ENCODE results near the gene C2CD4C. TPM values are rescaled to one million over a fixed set of nuclear protein-coding genes. Genes with fewer than 3 reads are reported as not detected.
A peak's percentile ranks its signal among the peaks of the same experiment; 100 is the strongest.

The C2CD4C gene
- total and polyA plus RNA-seq, 2 of the 13 experiments (the other 11 are each of a cell fraction or from before 2014, with no cell fraction given): not detected

GRCh38 chr19:374886-375235 lies 34.1 kb downstream of the C2CD4C start:
- intact Hi-C loops (cut with micrococcal nuclease; ENCODE audit: unreplicated experiment): no loop called here
- WGBS (ENCODE audit: low lambda C conversion rate): 42% methylated on average over 6 of the region's 17 CpGs
- BruUV-seq (replicated peaks): no TSS peak
- in situ Hi-C loops (cut with HindIII; ENCODE audit: extremely low pct_ligation_motif_present, low pct_unique_long_range_greater_than_20kb): no loop called here
- H3K9me3 ChIP-seq (ENCODE audit: low read length): no peaks in the 10 kb centered on the region
- TF ChIP-seq ZNF230 (CRISPR knock-in tag; IDR thresholded peaks at IDR 0.05) (no peak), EZH2 (conservative IDR thresholded peaks at IDR 0.05; ENCODE audit: low read depth, low read length) (peak; percentile 72; the same call in 1 of the 2 replicates), ZNF18 (CRISPR knock-in tag; IDR thresholded peaks at IDR 0.05; ENCODE audit: insufficient replicate concordance) (no peak), MEF2D (CRISPR knock-in tag; IDR thresholded peaks at IDR 0.05) (no peak)
- H3K27me3 ChIP-seq (ENCODE audit: control insufficient read depth in 1 of 2, insufficient read depth in 2 of 2, low read length in 2 of 2): peaks cover 20 to 76% of the 10 kb centered on the region in 2 experiments
- no peaks in the 10 kb centered on the region for H3K36me3 ChIP-seq (replicated peaks in 1 of 2; ENCODE audit: control insufficient read depth in 1 of 2, insufficient read depth in 2 of 2, low read length in 2 of 2)
- H3K4me3 ChIP-seq (replicated peaks in 1 of 3; ENCODE audit: insufficient read depth in 1 of 3, low read depth in 2 of 3, low read length in 3 of 3): no peak overlapping the region
- FAIRE-seq (no peak), ATAC-seq (no peak), DNase-seq (ENCODE audit: low spot score) (no peak)
- no peak overlapping the region for H3K27ac ChIP-seq (ENCODE audit: extremely low read length, insufficient read depth, low read length)
- no peak overlapping the region for H3K4me2 ChIP-seq (ENCODE audit: low read depth, low read length)
- H3K79me2 ChIP-seq (ENCODE audit: insufficient read depth, low read length): no peaks in the 10 kb centered on the region
- H4K20me1 ChIP-seq (ENCODE audit: insufficient read depth, low read length): no peaks in the 10 kb centered on the region
- H2AFZ ChIP-seq (ENCODE audit: low read length): no peak overlapping the region
- no peaks in the 10 kb centered on the region for H3K4me1 ChIP-seq (ENCODE audit: insufficient read depth, low read length)
- no peak overlapping the region for H3K9ac ChIP-seq (ENCODE audit: insufficient read depth, low read depth, low read length)
- ChIA-PET CTCF (ENCODE audit: low intra/inter-chr PET ratio, low total read pairs) (no interaction called here), POLR2A (no interaction called here)

DNA sequence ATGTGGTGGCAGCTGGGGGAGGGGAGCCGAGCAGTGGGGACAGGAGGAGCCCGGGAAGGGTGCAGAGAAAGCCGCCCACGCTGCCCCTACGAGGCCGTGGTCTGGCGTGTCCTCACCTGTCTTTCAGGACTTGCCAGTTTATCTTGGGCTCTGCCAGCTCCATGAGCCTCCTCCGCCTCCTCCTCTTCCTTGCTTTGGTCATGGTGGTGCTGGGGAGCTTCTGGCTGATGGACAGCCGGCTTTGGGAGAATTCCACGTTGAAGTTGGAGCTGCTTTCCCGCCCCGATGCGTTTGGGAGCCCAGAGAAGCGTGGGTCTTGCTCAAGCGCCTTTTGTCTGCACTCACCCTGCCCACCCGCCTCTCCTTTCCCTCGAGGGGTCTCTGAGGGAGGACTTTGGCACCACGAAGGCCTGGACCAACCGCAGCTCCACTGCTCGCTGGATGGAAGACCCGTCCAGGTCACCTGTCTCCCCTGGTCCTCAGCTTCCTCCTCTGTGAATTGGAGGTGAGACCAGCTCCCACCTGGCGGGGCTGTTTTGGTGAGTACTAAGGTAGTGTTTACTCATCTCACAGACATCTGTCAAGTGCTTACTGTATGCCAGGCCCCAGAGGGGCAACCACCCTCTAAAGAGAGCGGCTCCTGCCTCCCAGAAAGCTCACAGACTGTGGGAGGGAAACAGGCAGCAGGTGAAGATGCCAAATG lies 34.6 kb downstream of the C2CD4C start:
- ATAC-seq: no peak
- WGBS (ENCODE audit: low lambda C conversion rate): 22% methylated on average over 22 of the region's 23 CpGs
- in situ Hi-C loops (cut with HindIII; ENCODE audit: extremely low pct_ligation_motif_present, low pct_unique_long_range_greater_than_20kb) (no loop called here), intact Hi-C loops (cut with micrococcal nuclease; ENCODE audit: unreplicated experiment) (no loop called here)
- ChIA-PET CTCF (ENCODE audit: low intra/inter-chr PET ratio, low total read pairs) (no interaction called here), POLR2A (no interaction called here)
- Histone ChIP-seq H3K4me2 (ENCODE audit: low read depth, low read length) (no peak overlapping the region), H3K9ac (ENCODE audit: insufficient read depth, low read depth, low read length) (no peak overlapping the region), H3K27me3 (ENCODE audit: control insufficient read depth in 1 of 2, insufficient read depth in 2 of 2, low read length in 2 of 2) (peaks cover 20 to 74% of the 10 kb centered on the region in 2 experiments), H3K4me1 (ENCODE audit: insufficient read depth, low read length) (no peaks in the 10 kb centered on the region), H2AFZ (ENCODE audit: low read length) (no peak overlapping the region), H3K36me3 (replicated peaks in 1 of 2; ENCODE audit: control insufficient read depth in 1 of 2, insufficient read depth in 2 of 2, low read length in 2 of 2) (no peaks in the 10 kb centered on the region), H4K20me1 (ENCODE audit: insufficient read depth, low read length) (no peaks in the 10 kb centered on the region), H3K4me3 (replicated peaks in 1 of 3; ENCODE audit: insufficient read depth in 1 of 3, low read depth in 2 of 3, low read length in 3 of 3) (no peak overlapping the region), H3K9me3 (ENCODE audit: low read length) (no peaks in the 10 kb centered on the region), H3K27ac (ENCODE audit: extremely low read length, insufficient read depth, low read length) (no peak overlapping the region), H3K79me2 (ENCODE audit: insufficient read depth, low read length) (no peaks in the 10 kb centered on the region)
- FAIRE-seq: no peak
- no peak for DNase-seq (ENCODE audit: low spot score)
- no TSS peak for BruUV-seq (replicated peaks)
- TF ChIP-seq CCAR2 (optimal IDR thresholded peaks at IDR 0.05; ENCODE audit: low read depth, low read length): no peak
- TF ChIP-seq, protein P1, sequence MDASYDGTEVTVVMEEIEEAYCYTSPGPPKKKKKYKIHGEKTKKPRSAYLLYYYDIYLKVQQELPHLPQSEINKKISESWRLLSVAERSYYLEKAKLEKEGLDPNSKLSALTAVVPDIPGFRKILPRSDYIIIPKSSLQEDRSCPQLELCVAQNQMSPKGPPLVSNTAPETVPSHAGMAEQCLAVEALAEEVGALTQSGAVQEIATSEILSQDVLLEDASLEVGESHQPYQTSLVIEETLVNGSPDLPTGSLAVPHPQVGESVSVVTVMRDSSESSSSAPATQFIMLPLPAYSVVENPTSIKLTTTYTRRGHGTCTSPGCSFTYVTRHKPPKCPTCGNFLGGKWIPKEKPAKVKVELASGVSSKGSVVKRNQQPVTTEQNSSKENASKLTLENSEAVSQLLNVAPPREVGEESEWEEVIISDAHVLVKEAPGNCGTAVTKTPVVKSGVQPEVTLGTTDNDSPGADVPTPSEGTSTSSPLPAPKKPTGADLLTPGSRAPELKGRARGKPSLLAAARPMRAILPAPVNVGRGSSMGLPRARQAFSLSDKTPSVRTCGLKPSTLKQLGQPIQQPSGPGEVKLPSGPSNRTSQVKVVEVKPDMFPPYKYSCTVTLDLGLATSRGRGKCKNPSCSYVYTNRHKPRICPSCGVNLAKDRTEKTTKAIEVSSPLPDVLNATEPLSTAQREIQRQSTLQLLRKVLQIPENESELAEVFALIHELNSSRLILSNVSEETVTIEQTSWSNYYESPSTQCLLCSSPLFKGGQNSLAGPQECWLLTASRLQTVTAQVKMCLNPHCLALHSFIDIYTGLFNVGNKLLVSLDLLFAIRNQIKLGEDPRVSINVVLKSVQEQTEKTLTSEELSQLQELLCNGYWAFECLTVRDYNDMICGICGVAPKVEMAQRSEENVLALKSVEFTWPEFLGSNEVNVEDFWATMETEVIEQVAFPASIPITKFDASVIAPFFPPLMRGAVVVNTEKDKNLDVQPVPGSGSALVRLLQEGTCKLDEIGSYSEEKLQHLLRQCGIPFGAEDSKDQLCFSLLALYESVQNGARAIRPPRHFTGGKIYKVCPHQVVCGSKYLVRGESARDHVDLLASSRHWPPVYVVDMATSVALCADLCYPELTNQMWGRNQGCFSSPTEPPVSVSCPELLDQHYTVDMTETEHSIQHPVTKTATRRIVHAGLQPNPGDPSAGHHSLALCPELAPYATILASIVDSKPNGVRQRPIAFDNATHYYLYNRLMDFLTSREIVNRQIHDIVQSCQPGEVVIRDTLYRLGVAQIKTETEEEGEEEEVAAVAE (CRISPR knock-in tag; IDR thresholded peaks at IDR 0.05; ENCODE audit: borderline replicate concordance): no peak
- TF ChIP-seq MTA1 (CRISPR knock-in tag; IDR thresholded peaks at IDR 0.05; ENCODE audit: borderline replicate concordance): no peak
- no peak for TF ChIP-seq RARA (CRISPR knock-in tag; IDR thresholded peaks at IDR 0.05)
- no peak for TF ChIP-seq HDAC2 (CRISPR knock-in tag; IDR thresholded peaks at IDR 0.05)
- TF ChIP-seq ZNF264 (CRISPR knock-in tag; IDR thresholded peaks at IDR 0.05): no peak
- TF ChIP-seq SIX1 (CRISPR knock-in tag; IDR thresholded peaks at IDR 0.05; ENCODE audit: borderline replicate concordance): no peak
- TF ChIP-seq MATR3 (CRISPR knock-in tag; IDR thresholded peaks at IDR 0.05): no peak
- no peak for TF ChIP-seq ZNF891 (CRISPR knock-in tag; IDR thresholded peaks at IDR 0.05)
- no peak for TF ChIP-seq HOXD1 (CRISPR knock-in tag; IDR thresholded peaks at IDR 0.05)
